DND-41 (cell line): Measurements from ENCODE around the gene ARL8B.
A peak's percentile ranks its signal among the peaks of the same experiment; 100 is the strongest.

ENCODE experiments used
- ATAC-seq: fragments of 200-7000 bp; cut with Tn5 transposase; 3 replicates; pipeline ENCODE4 v1.9.1; 2021; ENCODE audit warnings: low read depth; ENCODE audit not compliant: insufficient read depth
- DNase-seq: peaks from one replicate; pipeline ENCODE4 v3.0.0-alpha.2; 2020
- H2AFZ ChIP-seq: 2 replicates; pipeline ENCODE4 v1.6.0; 2012; ENCODE audit warnings: low read depth, low read length
- H3K27ac ChIP-seq: 2 replicates; pipeline ENCODE4 v1.5.1; 2012; ENCODE audit warnings: low read length, inconsistent platforms
- H3K27me3 ChIP-seq: fragments of 200-600 bp; sonication (generic); 2 replicates; pipeline ENCODE4 v1.6.0; 2012; ENCODE audit warnings: low read length, mild to moderate bottlenecking, inconsistent platforms; ENCODE audit not compliant: insufficient read depth, poor library complexity
- H3K36me3 ChIP-seq: 2 replicates; pipeline ENCODE4 v1.5.1; 2012; ENCODE audit warnings: low read length, inconsistent platforms; ENCODE audit not compliant: insufficient read depth
- H3K4me1 ChIP-seq: 2 replicates; pipeline ENCODE4 v1.5.1; 2012; ENCODE audit warnings: mild to moderate bottlenecking, low read length; ENCODE audit not compliant: insufficient read depth
- H3K4me2 ChIP-seq: 2 replicates; pipeline ENCODE4 v1.6.0; 2012; ENCODE audit warnings: mild to moderate bottlenecking, moderate library complexity, low read length, inconsistent platforms; ENCODE audit not compliant: insufficient read depth
- H3K4me3 ChIP-seq, 2 experiments: fragments of 200-600 bp in 1 of 2; shearing (Covaris generic) in 1 of 2; 2 replicates each; pipeline ENCODE4 v1.5.1; 2012 to 2016; ENCODE audit warnings: inconsistent platforms in 2 of 2, low read length in 2 of 2, mild to moderate bottlenecking in 2 of 2, low read depth in 1 of 2, moderate library complexity in 1 of 2
- H3K79me2 ChIP-seq: 2 replicates; pipeline ENCODE4 v1.6.0; 2012; ENCODE audit warnings: low read length, inconsistent platforms; ENCODE audit not compliant: insufficient read depth
- H3K9ac ChIP-seq: 2 replicates; pipeline ENCODE4 v1.6.0; 2012; ENCODE audit warnings: low read depth, mild to moderate bottlenecking, inconsistent platforms, low read length, moderate library complexity
- H3K9me3 ChIP-seq: 2 replicates; pipeline ENCODE4 v1.5.1; 2012; ENCODE audit warnings: low read length, moderate library complexity, mild to moderate bottlenecking, inconsistent platforms; ENCODE audit not compliant: insufficient read depth, severe bottlenecking
- H4K20me1 ChIP-seq: 2 replicates; pipeline ENCODE4 v1.6.0; 2012; ENCODE audit warnings: low read length; ENCODE audit not compliant: insufficient read depth
- CTCF ChIP-seq: IDR thresholded peaks from 2 replicates; pipeline ENCODE4 v1.5.1; 2012; ENCODE audit warnings: borderline replicate concordance, low read length, moderate library complexity, mild to moderate bottlenecking; ENCODE audit not compliant: poor library complexity, severe bottlenecking; ENCODE audit errors: extremely low read depth
- EZH2 ChIP-seq: IDR thresholded peaks from 3 replicates; pipeline ENCODE4 v1.6.1; 2012; ENCODE audit warnings: borderline replicate concordance, low read depth, mild to moderate bottlenecking, moderate library complexity, low read length, inconsistent platforms; ENCODE audit not compliant: severe bottlenecking

Gene ARL8B

DNA sequence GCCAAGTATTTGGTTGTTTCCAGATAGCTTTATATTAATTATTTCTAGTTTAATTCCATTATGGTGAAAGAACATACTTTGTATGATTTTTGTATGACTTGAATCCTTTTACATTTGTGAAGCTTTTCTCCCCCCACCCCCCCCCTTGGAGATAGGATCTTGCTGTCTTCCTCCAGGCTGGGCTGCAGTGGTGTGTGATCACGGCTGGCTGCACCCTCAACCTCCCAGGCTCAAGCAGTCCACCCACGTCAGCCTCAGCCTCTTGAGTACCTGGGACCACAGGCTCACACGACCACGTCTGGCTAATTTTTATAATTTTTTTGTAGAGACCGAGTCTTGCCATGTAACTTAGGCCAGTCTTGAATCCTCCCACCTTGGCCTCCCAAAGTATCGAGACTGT is 29.5 kb downstream of the ARL8B start:
- TF ChIP-seq CTCF = no peak
- H4K20me1 ChIP-seq = peaks cover 47% of the 10 kb centered on the region; the same call in 1 of the 2 replicates
- H3K9ac ChIP-seq = no peak overlapping the region
- H2AFZ ChIP-seq = no peak overlapping the region
- no peak overlapping the region for H3K27ac ChIP-seq
- H3K79me2 ChIP-seq = peaks cover 99% of the 10 kb centered on the region
- DNase-seq = no peak
- no peak overlapping the region for H3K4me3 ChIP-seq
- H3K36me3 ChIP-seq = peaks cover 18% of the 10 kb centered on the region
- no peaks in the 10 kb centered on the region for H3K27me3 ChIP-seq
- ATAC-seq = 0 out of 3 replicates have a peak, but pooled peaks have one; percentile 13
- H3K4me1 ChIP-seq = no peaks in the 10 kb centered on the region
- peaks cover 2% of the 10 kb centered on the region for H3K9me3 ChIP-seq
- no peak overlapping the region for H3K4me2 ChIP-seq

DNA sequence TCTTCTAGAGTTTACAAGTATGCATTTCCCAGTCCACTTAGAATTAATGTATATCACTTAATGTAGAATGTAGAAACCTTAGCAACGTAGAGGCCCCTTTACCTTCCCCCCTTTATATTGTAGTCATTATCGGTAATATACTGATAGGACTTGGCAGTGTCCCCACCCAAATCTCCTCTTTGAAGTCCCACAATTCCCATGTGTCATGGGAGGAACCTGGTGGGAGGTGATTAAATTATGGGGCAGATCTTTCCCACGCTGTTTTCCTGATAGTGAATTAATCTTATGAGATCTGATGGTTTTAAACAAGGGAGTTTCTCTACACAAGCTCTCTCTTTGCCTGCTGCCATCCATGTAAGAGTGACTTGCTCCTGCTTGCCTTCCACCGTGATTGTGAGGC is 31.0 kb downstream of the ARL8B start:
- Histone ChIP-seq H3K4me3 (no peak overlapping the region), H3K79me2 (peaks cover 99% of the 10 kb centered on the region), H3K27ac (no peak overlapping the region), H3K27me3 (no peaks in the 10 kb centered on the region), H3K4me1 (peaks cover 4% of the 10 kb centered on the region; the same call in 1 of the 2 replicates), H3K9ac (no peak overlapping the region), H4K20me1 (peaks cover 54% of the 10 kb centered on the region; the same call in 1 of the 2 replicates), H3K9me3 (no peaks in the 10 kb centered on the region), H2AFZ (no peak overlapping the region), H3K4me2 (no peak overlapping the region), H3K36me3 (peaks cover 11% of the 10 kb centered on the region)
- ATAC-seq = no peak
- no peak for DNase-seq
- TF ChIP-seq EZH2 = no peak
- no peak for TF ChIP-seq CTCF

- Histone ChIP-seq H3K79me2 (peaks cover 97% of the 10 kb centered on the region), H3K36me3 (peaks cover 4% of the 10 kb centered on the region), H3K4me2 (no peak overlapping the region), H3K27ac (no peak overlapping the region), H3K9me3 (no peaks in the 10 kb centered on the region), H2AFZ (no peak overlapping the region), H3K27me3 (no peaks in the 10 kb centered on the region), H4K20me1 (peaks cover 41% of the 10 kb centered on the region; the same call in 1 of the 2 replicates), H3K4me3 (no peak overlapping the region), H3K9ac (no peak overlapping the region), H3K4me1 (peaks cover 16% of the 10 kb centered on the region)
- DNase-seq (no peak), ATAC-seq (no peak)
- TF ChIP-seq CTCF = no peak
- no peak for TF ChIP-seq EZH2
Measured at GRCh38 chr3:5155241-5155640, 33.1 kb downstream of the ARL8B start.

DNA sequence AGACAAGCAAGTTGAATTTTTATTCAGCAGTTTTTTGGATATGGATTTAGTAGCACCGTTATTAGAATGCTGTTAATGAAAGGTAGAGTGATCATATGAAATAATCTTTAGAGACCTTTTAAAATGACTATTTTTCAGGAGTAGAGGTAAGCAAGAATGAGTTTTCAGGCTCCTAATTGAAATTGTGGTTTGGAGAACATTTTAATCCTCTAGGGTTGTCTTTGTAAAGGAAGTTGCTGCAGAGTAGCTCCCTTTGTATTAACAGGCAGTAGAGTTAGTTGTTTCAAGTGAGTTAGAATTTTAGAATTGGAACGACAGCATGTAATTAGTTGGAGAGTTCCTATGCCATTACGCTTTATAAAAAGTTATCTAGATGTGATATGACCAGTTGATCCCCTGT is 38.2 kb downstream of the ARL8B start:
- ATAC-seq (peak; percentile 44; the same call in 2 of the 3 replicates), DNase-seq (no peak)
- no peaks in the 10 kb centered on the region for H3K36me3 ChIP-seq
- no peak overlapping the region for H3K4me3 ChIP-seq
- no peak overlapping the region for H3K9ac ChIP-seq
- no peak overlapping the region for H2AFZ ChIP-seq
- TF ChIP-seq EZH2 = no peak
- TF ChIP-seq CTCF = no peak
- H3K4me1 ChIP-seq = peaks cover 30% of the 10 kb centered on the region
- peaks cover 97% of the 10 kb centered on the region for H3K79me2 ChIP-seq
- no peaks in the 10 kb centered on the region for H3K27me3 ChIP-seq
- peak overlapping the region; percentile 11 for H3K27ac ChIP-seq
- no peaks in the 10 kb centered on the region for H3K9me3 ChIP-seq
- no peak overlapping the region for H3K4me2 ChIP-seq
- peaks cover 44% of the 10 kb centered on the region; the same call in 1 of the 2 replicates for H4K20me1 ChIP-seq
